ENCODE measurements around the gene SH3RF1.
"Not testable (repeated sequence)": the region's sequence is repeated elsewhere in the genome, so short reads cannot be mapped to it uniquely, and the experiment has no call there.

The SH3RF1 gene

GRCh38 chr4:169205744-169206080 lies 65.0 kb downstream of the SH3RF1 start:
- TF ChIP-seq, protein P1, sequence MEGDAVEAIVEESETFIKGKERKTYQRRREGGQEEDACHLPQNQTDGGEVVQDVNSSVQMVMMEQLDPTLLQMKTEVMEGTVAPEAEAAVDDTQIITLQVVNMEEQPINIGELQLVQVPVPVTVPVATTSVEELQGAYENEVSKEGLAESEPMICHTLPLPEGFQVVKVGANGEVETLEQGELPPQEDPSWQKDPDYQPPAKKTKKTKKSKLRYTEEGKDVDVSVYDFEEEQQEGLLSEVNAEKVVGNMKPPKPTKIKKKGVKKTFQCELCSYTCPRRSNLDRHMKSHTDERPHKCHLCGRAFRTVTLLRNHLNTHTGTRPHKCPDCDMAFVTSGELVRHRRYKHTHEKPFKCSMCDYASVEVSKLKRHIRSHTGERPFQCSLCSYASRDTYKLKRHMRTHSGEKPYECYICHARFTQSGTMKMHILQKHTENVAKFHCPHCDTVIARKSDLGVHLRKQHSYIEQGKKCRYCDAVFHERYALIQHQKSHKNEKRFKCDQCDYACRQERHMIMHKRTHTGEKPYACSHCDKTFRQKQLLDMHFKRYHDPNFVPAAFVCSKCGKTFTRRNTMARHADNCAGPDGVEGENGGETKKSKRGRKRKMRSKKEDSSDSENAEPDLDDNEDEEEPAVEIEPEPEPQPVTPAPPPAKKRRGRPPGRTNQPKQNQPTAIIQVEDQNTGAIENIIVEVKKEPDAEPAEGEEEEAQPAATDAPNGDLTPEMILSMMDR (IDR thresholded peaks at IDR 0.05; ENCODE audit: insufficient read depth, low read length, poor library complexity, severe bottlenecking): no peak
- DNase-seq (ENCODE audit: extremely low read depth, insufficient read length): no peak
- H3K36me3 ChIP-seq (ENCODE audit: control insufficient read depth, insufficient read depth, low read length): no peaks in the 10 kb centered on the region
- no peaks in the 10 kb centered on the region for H3K27me3 ChIP-seq (replicated peaks; ENCODE audit: control insufficient read depth, insufficient read depth, low read length)
- H3K4me3 ChIP-seq (replicated peaks; ENCODE audit: low read depth, low read length): no peak overlapping the region

- Histone ChIP-seq H3K27me3 (replicated peaks; ENCODE audit: control insufficient read depth, insufficient read depth, low read length) (no peaks in the 10 kb centered on the region), H3K4me3 (replicated peaks; ENCODE audit: low read depth, low read length) (no peak overlapping the region), H3K36me3 (ENCODE audit: control insufficient read depth, insufficient read depth, low read length) (no peaks in the 10 kb centered on the region)
- DNase-seq (ENCODE audit: extremely low read depth, insufficient read length): no peak
- TF ChIP-seq, protein P1 (IDR thresholded peaks at IDR 0.05; ENCODE audit: insufficient read depth, low read length, poor library complexity, severe bottlenecking): no peak
These were observed 65.5 kb downstream of the SH3RF1 start for GRCh38 chr4:169205075-169205743.

DNA sequence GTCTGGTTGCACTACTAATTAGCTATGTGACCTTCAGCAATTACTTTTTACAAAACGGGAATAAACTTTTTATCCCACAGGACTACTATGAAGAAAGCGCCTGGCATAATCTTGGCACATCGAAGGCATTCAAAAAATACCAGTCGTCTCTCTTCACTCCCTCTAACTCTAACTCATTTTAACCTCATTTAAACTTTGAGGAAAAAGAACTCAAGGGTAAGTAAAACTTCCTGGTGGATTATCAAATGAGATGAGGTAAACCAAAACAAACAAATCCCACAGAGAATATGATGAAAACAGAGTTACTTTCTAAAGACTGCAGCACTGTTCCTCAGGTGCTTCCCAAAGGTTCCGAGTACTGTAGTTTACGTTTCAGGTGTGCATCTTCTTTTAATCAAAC lies 66.9 kb downstream of the SH3RF1 start:
- Histone ChIP-seq H3K27me3 (replicated peaks; ENCODE audit: control insufficient read depth, insufficient read depth, low read length) (no peaks in the 10 kb centered on the region), H3K4me3 (replicated peaks; ENCODE audit: low read depth, low read length) (no peak overlapping the region), H3K36me3 (ENCODE audit: control insufficient read depth, insufficient read depth, low read length) (no peaks in the 10 kb centered on the region)
- DNase-seq (ENCODE audit: extremely low read depth, insufficient read length): no peak
- TF ChIP-seq, protein P1 (IDR thresholded peaks at IDR 0.05; ENCODE audit: insufficient read depth, low read length, poor library complexity, severe bottlenecking): no peak

- not testable (repeated sequence) for H3K4me3 ChIP-seq (replicated peaks; ENCODE audit: low read depth, low read length); H3K27me3 ChIP-seq (replicated peaks; ENCODE audit: control insufficient read depth, insufficient read depth, low read length); DNase-seq (ENCODE audit: extremely low read depth, insufficient read length); H3K36me3 ChIP-seq (ENCODE audit: control insufficient read depth, insufficient read depth, low read length)
These were observed 67.5 kb downstream of the SH3RF1 start for GRCh38 chr4:169203278-169203677.

DNA sequence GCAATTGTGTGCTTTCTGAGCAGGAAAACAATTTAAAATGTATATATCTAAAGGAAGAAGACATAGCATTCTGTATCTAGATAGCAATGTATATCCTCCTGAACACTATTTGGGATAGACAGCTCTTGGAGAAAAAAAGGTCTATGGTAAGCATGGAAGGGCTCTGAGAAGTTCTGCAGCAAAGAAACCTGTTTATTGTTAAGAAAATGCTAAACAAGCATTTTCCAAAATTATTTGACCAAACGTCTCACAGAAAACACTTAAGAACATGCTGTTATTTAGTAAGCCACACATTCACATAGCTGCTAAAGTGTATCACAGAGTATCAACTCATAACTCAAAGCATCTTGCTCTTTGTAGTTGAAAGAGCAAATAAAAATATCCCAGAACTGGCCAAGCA lies 67.9 kb downstream of the SH3RF1 start:
- no peaks in the 10 kb centered on the region for H3K36me3 ChIP-seq (ENCODE audit: control insufficient read depth, insufficient read depth, low read length)
- no peak overlapping the region for H3K4me3 ChIP-seq (replicated peaks; ENCODE audit: low read depth, low read length)
- TF ChIP-seq, protein P1 (IDR thresholded peaks at IDR 0.05; ENCODE audit: insufficient read depth, low read length, poor library complexity, severe bottlenecking): no peak
- no peak for DNase-seq (ENCODE audit: extremely low read depth, insufficient read length)
- no peaks in the 10 kb centered on the region for H3K27me3 ChIP-seq (replicated peaks; ENCODE audit: control insufficient read depth, insufficient read depth, low read length)

DNA sequence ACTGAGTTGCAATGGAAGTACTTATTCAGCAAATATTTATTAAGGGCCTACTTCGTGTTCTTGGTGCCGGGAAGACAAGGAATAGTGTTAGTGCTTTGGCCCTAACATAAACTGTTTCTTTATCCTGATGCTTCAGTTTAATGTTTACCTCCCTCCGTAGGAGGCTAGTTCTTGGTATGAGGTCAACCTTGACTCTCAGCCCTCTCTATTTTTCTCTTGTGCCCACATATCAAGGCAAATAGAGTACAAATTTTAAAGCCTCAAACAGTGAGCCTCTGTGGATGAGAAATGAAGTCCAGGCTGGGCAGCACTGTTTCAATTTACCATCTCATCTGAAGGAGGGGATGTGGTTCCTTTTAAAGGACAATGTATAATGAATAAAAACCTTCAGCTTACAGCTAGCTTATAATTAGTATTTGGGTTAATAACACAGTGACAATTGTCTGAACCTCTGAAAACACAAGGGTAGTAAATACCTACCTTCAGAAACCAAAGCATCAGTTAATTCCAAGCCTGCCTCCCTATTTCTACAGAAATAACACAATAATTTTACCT lies 68.5 kb downstream of the SH3RF1 start:
- DNase-seq (ENCODE audit: extremely low read depth, insufficient read length): no peak
- no peaks in the 10 kb centered on the region for H3K27me3 ChIP-seq (replicated peaks; ENCODE audit: control insufficient read depth, insufficient read depth, low read length)
- no peaks in the 10 kb centered on the region for H3K36me3 ChIP-seq (ENCODE audit: control insufficient read depth, insufficient read depth, low read length)
- H3K4me3 ChIP-seq (replicated peaks; ENCODE audit: low read depth, low read length): no peak overlapping the region
- TF ChIP-seq, protein P1 (IDR thresholded peaks at IDR 0.05; ENCODE audit: insufficient read depth, low read length, poor library complexity, severe bottlenecking): no peak
